PC-3 (cell line): ENCODE data around the gene FOXP1. TPM values are rescaled to one million over a fixed set of nuclear protein-coding genes. Genes with fewer than 3 reads are reported as not detected.

Experiments used
- ATAC-seq: fragments of 200-7000 bp; cut with Tn5 transposase; 2 replicates; pipeline ENCODE4 v1.9.1; 2020; ENCODE audit warnings: mild to moderate bottlenecking, moderate library complexity
- BruUV-seq: library from RNA; stranded (reverse); fragments of 400-500 nt; replicated peaks from 2 replicates; lab custom pipeline; 2021; lab: Mats Ljungman, UMichigan
- CTCF ChIA-PET: fragments of 300-600 bp; sonication (Branson Sonifier 250); formaldehyde crosslinking; loops from one replicate; lab custom pipeline; 2022; ENCODE audit warnings: antibody characterized with exemption; lab: Charles Lee
- POLR2A ChIA-PET: fragments of 300-600 bp; sonication (Branson Sonifier 250); formaldehyde crosslinking; loops from one replicate; lab custom pipeline; 2022; ENCODE audit warnings: antibody characterized with exemption; ENCODE audit not compliant: unreplicated experiment; lab: Charles Lee
- DNase-seq: peaks from one replicate; pipeline ENCODE4 v3.0.0-alpha.2; 2015
- H2AFZ ChIP-seq: fragments of 300-600 bp; sonication (generic); 2 replicates; pipeline ENCODE4 v1.6.0; 2016; ENCODE audit warnings: antibody characterized with exemption, low read length
- H3F3A ChIP-seq: fragments of 300-600 bp; sonication (generic); one replicate; pipeline ENCODE4 v1.6.0; 2017; ENCODE audit warnings: antibody characterized with exemption, low read length, control low read depth, mild to moderate bottlenecking; ENCODE audit not compliant: unreplicated experiment
- H3K27ac ChIP-seq: fragments of 300-600 bp; sonication (generic); 2 replicates; pipeline ENCODE4 v1.5.1; 2016; ENCODE audit warnings: mild to moderate bottlenecking, low read length
- H3K27me3 ChIP-seq: fragments of 300-600 bp; sonication (generic); 2 replicates; pipeline ENCODE4 v1.6.1; 2016; ENCODE audit warnings: low read length, mixed read lengths
- H3K36me3 ChIP-seq: fragments of 300-600 bp; sonication (generic); 2 replicates; pipeline ENCODE4 v1.6.1; 2016; ENCODE audit warnings: low read depth, mixed run types, low read length, mixed read lengths
- H3K4me1 ChIP-seq: fragments of 300-600 bp; sonication (generic); 2 replicates; pipeline ENCODE4 v1.5.1; 2016; ENCODE audit warnings: low read length; ENCODE audit not compliant: insufficient read depth
- H3K4me2 ChIP-seq: fragments of 300-600 bp; sonication (generic); 2 replicates; pipeline ENCODE4 v1.6.0; 2016; ENCODE audit warnings: low read length
- H3K4me3 ChIP-seq: fragments of 300-600 bp; sonication (generic); 2 replicates; pipeline ENCODE4 v1.5.1; 2016; ENCODE audit warnings: mild to moderate bottlenecking, low read length, mixed read lengths
- H3K79me2 ChIP-seq: fragments of 300-600 bp; sonication (generic); 2 replicates; pipeline ENCODE4 v1.6.1; 2017; ENCODE audit warnings: low read length, mixed read lengths
- H3K9ac ChIP-seq: fragments of 300-600 bp; sonication (generic); 2 replicates; pipeline ENCODE4 v1.6.0; 2016; ENCODE audit warnings: mild to moderate bottlenecking, low read length
- H3K9me2 ChIP-seq: fragments of 300-600 bp; sonication (generic); replicated peaks from 2 replicates; pipeline ENCODE4 v1.6.1; 2016; ENCODE audit warnings: mixed run types, low read length, mixed read lengths
- H3K9me3 ChIP-seq: fragments of 300-600 bp; sonication (generic); 2 replicates; pipeline ENCODE4 v1.6.1; 2016; ENCODE audit warnings: low read length, mixed read lengths
- H4K20me1 ChIP-seq: fragments of 300-600 bp; sonication (generic); 2 replicates; pipeline ENCODE4 v1.6.1; 2016; ENCODE audit warnings: low read length, mixed read lengths
- EZH2 ChIP-seq: fragments of 300-600 bp; sonication (generic); IDR thresholded peaks from one replicate; pipeline ENCODE4 v1.6.1; 2017; ENCODE audit warnings: antibody characterized with exemption, mild to moderate bottlenecking, low read length; ENCODE audit not compliant: unreplicated experiment
- EZH2phosphoT487 ChIP-seq: fragments of 300-600 bp; sonication (generic); IDR thresholded peaks from 2 replicates; pipeline ENCODE4 v1.6.1; 2018; ENCODE audit warnings: mild to moderate bottlenecking, antibody characterized with exemption, low read length, borderline replicate concordance
- intact Hi-C: fragments of 100-400 bp; cut with micrococcal nuclease; formaldehyde crosslinking; loops from 2 replicates; pipeline ENCODE4 v1.9.0; 2023
- total RNA-seq: library from RNA; depleted of rRNA; stranded (reverse); fragments of >200 nt; gene quantifications from 2 replicates; pipeline ENCODE4 v1.2.3, GENCODE V29; 2014
- TF ChIP-seq, protein P1 (sequence below): fragments of 300-600 bp; sonication (generic); conservative IDR thresholded peaks from 2 replicates; pipeline ENCODE4 v1.5.1; 2017; ENCODE audit warnings: antibody characterized with exemption, low read depth, mild to moderate bottlenecking, low read length

The FOXP1 gene
- total RNA-seq, 1 experiment from 2014 or later: 35.3 TPM

DNA sequence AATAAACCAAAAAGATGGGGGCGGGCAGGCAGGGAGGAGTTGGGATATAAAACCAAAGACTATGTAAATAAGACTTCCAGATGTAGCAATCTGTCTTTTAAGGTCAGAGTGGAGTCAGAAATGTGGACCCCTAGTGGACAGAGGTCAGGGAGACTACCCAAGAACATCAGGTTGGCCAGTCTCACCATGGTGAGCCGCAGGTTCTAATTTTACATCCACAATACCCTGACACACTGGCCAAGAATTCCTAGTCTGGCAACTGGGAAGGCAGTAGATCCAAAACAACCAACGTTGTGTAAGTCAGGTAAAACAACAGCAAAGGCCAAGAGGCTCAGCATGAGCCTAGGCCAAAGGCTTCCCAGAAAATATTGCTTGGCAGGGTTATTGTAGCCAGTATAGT is 203.4 kb downstream of the FOXP1 start:
- no peak for ATAC-seq

GRCh38 chr3:71378509-71378908 is 205.0 kb downstream of the FOXP1 start:
- BruUV-seq: no TSS peak
- Histone ChIP-seq H3K9ac (no peak overlapping the region), H3K9me3 (no peaks in the 10 kb centered on the region), H3K4me1 (no peaks in the 10 kb centered on the region), H3K27ac (no peak overlapping the region), H3K27me3 (no peaks in the 10 kb centered on the region), H3K36me3 (no peaks in the 10 kb centered on the region), H4K20me1 (no peaks in the 10 kb centered on the region), H3K4me2 (no peak overlapping the region), H2AFZ (no peak overlapping the region), H3K9me2 (no peaks in the 10 kb centered on the region), H3K79me2 (no peaks in the 10 kb centered on the region), H3F3A (no peaks in the 10 kb centered on the region), H3K4me3 (no peak overlapping the region)
- DNase-seq (no peak), ATAC-seq (no peak)
- CTCF ChIA-PET: no interaction called here
- TF ChIP-seq, protein P1, sequence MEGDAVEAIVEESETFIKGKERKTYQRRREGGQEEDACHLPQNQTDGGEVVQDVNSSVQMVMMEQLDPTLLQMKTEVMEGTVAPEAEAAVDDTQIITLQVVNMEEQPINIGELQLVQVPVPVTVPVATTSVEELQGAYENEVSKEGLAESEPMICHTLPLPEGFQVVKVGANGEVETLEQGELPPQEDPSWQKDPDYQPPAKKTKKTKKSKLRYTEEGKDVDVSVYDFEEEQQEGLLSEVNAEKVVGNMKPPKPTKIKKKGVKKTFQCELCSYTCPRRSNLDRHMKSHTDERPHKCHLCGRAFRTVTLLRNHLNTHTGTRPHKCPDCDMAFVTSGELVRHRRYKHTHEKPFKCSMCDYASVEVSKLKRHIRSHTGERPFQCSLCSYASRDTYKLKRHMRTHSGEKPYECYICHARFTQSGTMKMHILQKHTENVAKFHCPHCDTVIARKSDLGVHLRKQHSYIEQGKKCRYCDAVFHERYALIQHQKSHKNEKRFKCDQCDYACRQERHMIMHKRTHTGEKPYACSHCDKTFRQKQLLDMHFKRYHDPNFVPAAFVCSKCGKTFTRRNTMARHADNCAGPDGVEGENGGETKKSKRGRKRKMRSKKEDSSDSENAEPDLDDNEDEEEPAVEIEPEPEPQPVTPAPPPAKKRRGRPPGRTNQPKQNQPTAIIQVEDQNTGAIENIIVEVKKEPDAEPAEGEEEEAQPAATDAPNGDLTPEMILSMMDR: no peak
- TF ChIP-seq EZH2 (no peak), EZH2phosphoT487 (no peak)
- POLR2A ChIA-PET: no interaction called here
- intact Hi-C loops: no loop called here

More for the DNA sequence above, 203.4 kb downstream of the FOXP1 start:
- Histone ChIP-seq H3K27ac (no peak overlapping the region), H3K4me1 (no peaks in the 10 kb centered on the region), H3K4me3 (no peak overlapping the region), H3K4me2 (no peak overlapping the region), H3K9me2 (no peaks in the 10 kb centered on the region), H4K20me1 (no peaks in the 10 kb centered on the region), H3K9me3 (no peaks in the 10 kb centered on the region), H3F3A (no peaks in the 10 kb centered on the region), H3K9ac (no peak overlapping the region), H3K36me3 (no peaks in the 10 kb centered on the region), H3K27me3 (no peaks in the 10 kb centered on the region), H3K79me2 (no peaks in the 10 kb centered on the region), H2AFZ (no peak overlapping the region)
- ChIA-PET POLR2A (no interaction called here), CTCF (no interaction called here)
- no TSS peak for BruUV-seq
- intact Hi-C loops: no loop called here
- no peak for TF ChIP-seq EZH2phosphoT487
- TF ChIP-seq, protein P1: peak; percentile 41
- no peak for DNase-seq

GRCh38 chr3:71376911-71377310 is 206.6 kb downstream of the FOXP1 start:
- H3K79me2 ChIP-seq: no peaks in the 10 kb centered on the region
- H3K4me3 ChIP-seq: no peak overlapping the region
- H3K4me1 ChIP-seq: no peaks in the 10 kb centered on the region
- intact Hi-C loops: no loop called here
- DNase-seq: no peak
- H3F3A ChIP-seq: no peaks in the 10 kb centered on the region
- H3K9me2 ChIP-seq: no peaks in the 10 kb centered on the region
- no peak overlapping the region for H3K27ac ChIP-seq
- no peaks in the 10 kb centered on the region for H3K27me3 ChIP-seq
- no peaks in the 10 kb centered on the region for H3K36me3 ChIP-seq
- H2AFZ ChIP-seq: no peak overlapping the region
- no peak overlapping the region for H3K9ac ChIP-seq
- H4K20me1 ChIP-seq: no peaks in the 10 kb centered on the region
- ChIA-PET CTCF (no interaction called here), POLR2A (no interaction called here)
- TF ChIP-seq EZH2: no peak
- TF ChIP-seq, protein P1: no peak
- no peak overlapping the region for H3K4me2 ChIP-seq
- no peaks in the 10 kb centered on the region for H3K9me3 ChIP-seq
- BruUV-seq: no TSS peak
- ATAC-seq: no peak
